Body of pancreas (tissue), 4 donors: ENCODE data around the gene TBCE. TPM values are rescaled to one million over a fixed set of nuclear protein-coding genes. Genes with fewer than 3 reads are reported as not detected.

Experiments used
- ATAC-seq: fragments of 150-250 bp; one replicate; pipeline ENCODE4 v1.9.1; 2016
- DNase-seq, 4 donors: peaks; one replicate each; pipeline ENCODE4 v3.0.0-alpha.2; 2019
- H3K27ac ChIP-seq, 4 donors: fragments of 200-600 bp; sonication (generic); 1 replicate in 3 of 4; 2 replicates in 1 of 4; pipeline versions ENCODE4 v1.5.1 to v1.6.1; 2016 to 2019; ENCODE audit warnings: mild to moderate bottlenecking in 1 of 4, mixed read lengths in 1 of 4, moderate library complexity in 1 of 4
- H3K27me3 ChIP-seq, 2 donors: fragments of 200-600 bp; sonication (generic); one replicate each; pipeline ENCODE4 v1.6.0; 2016; ENCODE audit warnings: mild to moderate bottlenecking in 1 of 2
- H3K36me3 ChIP-seq, 2 donors: fragments of 200-600 bp; sonication (generic); replicated peaks in 1 of 2; 2 replicates each; pipeline ENCODE4 v1.5.1; 2016; ENCODE audit warnings: low read depth in 2 of 2; ENCODE audit not compliant: insufficient read depth in 1 of 2
- H3K4me1 ChIP-seq: fragments of 200-600 bp; sonication (generic); one replicate; pipeline ENCODE4 v1.6.0; 2016
- H3K4me3 ChIP-seq, 2 donors: fragments of 200-600 bp; sonication (generic); 1 replicate in 1 of 2; 2 replicates in 1 of 2; pipeline ENCODE4 v1.5.1; 2016 to 2019
- H3K9me3 ChIP-seq, 3 donors: fragments of 200-600 bp; sonication (generic); 1 replicate in 2 of 3; 2 replicates in 1 of 3; pipeline ENCODE4 v1.5.1; 2016
- POLR2A ChIP-seq, 3 donors: fragments of 450-650 bp; IDR thresholded peaks; one replicate each; pipeline ENCODE4 v1.6.1; 2016; ENCODE audit warnings: antibody characterized with exemption in 3 of 3, mild to moderate bottlenecking in 2 of 3
- WGBS, 2 donors: methylation state at CpG; one replicate each; pipeline ENCODE4 v1.1.5; 2017; 5-methylcytosine and 5-hydroxymethylcytosine counted together
- intact Hi-C: fragments of 100-400 bp; cut with DNase I; formaldehyde crosslinking; loops from one replicate; pipeline ENCODE4 v1.15.1; 2023
- total RNA-seq, 2 donors: library from RNA; depleted of rRNA; stranded (reverse); fragments of >200 nt; gene quantifications; one replicate each; pipeline ENCODE4 v1.1.0, GENCODE V29; 2016
- TF ChIP-seq, protein P1 (sequence below), 7 experiments: fragments of 450-650 bp in 4 of 7; fragments of 200-600 bp in 3 of 7; sonication (generic) in 3 of 7; IDR thresholded peaks; one replicate each; pipeline ENCODE4 v1.5.1; 2016 to 2019; ENCODE audit warnings: antibody characterized with exemption in 7 of 7

TBCE gene
- total RNA-seq, 2 donors from 2014 or later, result 15.0 to 22.1 TPM

DNA sequence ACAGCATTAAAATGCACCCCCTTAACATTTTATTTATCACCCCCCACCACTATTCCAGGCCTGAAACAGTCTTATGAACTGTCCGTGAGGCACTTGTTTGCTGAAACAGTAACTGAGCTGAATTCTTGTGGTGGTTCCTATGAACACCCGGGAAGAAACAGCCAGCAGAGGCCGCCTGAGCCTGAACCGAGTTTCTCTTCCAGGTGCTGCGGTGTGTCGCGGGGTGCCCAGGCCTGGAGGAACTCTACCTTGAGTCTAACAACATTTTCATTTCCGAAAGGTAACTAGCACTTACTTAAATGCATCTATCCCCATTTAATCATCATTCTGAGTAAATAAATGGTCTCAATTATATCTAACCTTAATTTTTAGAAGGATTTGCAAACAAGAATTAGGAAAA is 66.8 kb downstream of the TBCE start:
- TF ChIP-seq, protein P1, sequence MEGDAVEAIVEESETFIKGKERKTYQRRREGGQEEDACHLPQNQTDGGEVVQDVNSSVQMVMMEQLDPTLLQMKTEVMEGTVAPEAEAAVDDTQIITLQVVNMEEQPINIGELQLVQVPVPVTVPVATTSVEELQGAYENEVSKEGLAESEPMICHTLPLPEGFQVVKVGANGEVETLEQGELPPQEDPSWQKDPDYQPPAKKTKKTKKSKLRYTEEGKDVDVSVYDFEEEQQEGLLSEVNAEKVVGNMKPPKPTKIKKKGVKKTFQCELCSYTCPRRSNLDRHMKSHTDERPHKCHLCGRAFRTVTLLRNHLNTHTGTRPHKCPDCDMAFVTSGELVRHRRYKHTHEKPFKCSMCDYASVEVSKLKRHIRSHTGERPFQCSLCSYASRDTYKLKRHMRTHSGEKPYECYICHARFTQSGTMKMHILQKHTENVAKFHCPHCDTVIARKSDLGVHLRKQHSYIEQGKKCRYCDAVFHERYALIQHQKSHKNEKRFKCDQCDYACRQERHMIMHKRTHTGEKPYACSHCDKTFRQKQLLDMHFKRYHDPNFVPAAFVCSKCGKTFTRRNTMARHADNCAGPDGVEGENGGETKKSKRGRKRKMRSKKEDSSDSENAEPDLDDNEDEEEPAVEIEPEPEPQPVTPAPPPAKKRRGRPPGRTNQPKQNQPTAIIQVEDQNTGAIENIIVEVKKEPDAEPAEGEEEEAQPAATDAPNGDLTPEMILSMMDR (IDR thresholded peaks at IDR 0.05), result no peak
- no peak for TF ChIP-seq POLR2A (IDR thresholded peaks at IDR 0.05)
- intact Hi-C loops, result no loop called here
- H3K27ac ChIP-seq, result no peak overlapping the region
- no peak for DNase-seq
- no peaks in the 10 kb centered on the region for H3K9me3 ChIP-seq
- H3K36me3 ChIP-seq, result peaks cover 0 to 16% of the 10 kb centered on the region in 2 donors
- H3K4me3 ChIP-seq, result no peak overlapping the region
- no peaks in the 10 kb centered on the region for H3K4me1 ChIP-seq
- H3K27me3 ChIP-seq, result no peaks in the 10 kb centered on the region
- WGBS, 2 donors, result 92 to 93% methylated on average over 8 of the region's 8 CpGs
- no peak for ATAC-seq

DNA sequence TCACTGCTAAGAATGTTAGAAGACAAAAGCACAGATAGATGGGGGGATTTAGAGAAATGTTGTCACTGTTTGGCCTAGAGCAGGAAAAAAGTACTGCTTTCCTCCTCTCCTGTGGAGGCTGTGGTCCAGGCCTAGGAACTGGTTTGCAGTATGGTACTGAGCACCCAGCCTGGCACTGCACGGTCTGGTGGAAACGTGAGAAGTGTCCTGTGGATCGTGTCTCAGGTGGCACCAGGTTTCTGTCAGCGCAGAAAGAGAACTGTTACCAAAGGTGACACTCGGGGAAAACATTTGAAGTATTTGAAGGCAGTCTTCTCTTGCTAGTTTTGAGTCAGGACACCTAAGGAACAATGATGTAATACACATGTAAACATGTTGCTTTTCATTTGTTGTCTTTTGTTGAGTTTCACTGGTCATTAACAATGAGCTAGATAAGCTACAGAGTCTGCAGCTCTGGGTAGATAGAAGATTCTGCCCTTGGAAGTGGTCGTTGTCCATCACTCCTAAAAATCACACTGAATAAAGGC is 74.0 kb downstream of the TBCE start:
- intact Hi-C loops, result no loop called here
- ATAC-seq, result no peak
- Histone ChIP-seq H3K4me3 (no peak overlapping the region), H3K27me3 (no peaks in the 10 kb centered on the region), H3K4me1 (no peaks in the 10 kb centered on the region), H3K36me3 (peaks cover 0 to 26% of the 10 kb centered on the region in 2 donors), H3K9me3 (no peaks in the 10 kb centered on the region), H3K27ac (no peak overlapping the region)
- DNase-seq, result no peak
- 72 to 73% methylated on average over 6 of the region's 6 CpGs for WGBS, 2 donors
- TF ChIP-seq POLR2A (IDR thresholded peaks at IDR 0.05), result no peak
- TF ChIP-seq, protein P1 (IDR thresholded peaks at IDR 0.05), result no peak

DNA sequence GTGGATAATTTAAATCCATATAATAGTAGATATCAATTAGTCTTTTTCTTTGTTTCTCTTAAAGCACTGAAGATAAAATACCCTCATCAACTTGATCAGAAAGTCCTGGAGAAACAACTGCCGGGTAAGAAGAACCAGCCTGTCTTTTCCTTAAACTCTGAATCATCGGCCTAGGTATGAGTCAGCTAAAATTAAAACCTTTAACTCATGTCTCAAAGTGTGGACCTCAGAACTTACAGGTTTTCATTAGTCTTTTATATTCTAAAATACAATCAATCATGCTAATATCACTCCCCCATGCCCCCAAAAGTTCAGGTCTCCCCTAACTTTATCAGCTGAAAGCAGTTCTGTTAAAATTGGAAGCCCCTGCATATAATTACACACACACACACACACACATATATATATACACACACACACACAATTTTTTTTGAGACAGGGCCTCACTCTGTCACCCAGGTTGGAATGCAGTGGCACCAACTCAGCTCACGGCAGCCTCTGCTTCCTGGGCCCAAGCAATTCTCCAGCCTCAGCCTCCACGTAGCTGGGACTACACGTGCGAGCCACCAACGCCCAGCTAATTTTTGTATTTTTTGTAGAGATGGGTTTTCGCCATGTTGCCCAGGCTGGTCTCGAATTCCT is 75.7 kb downstream of the TBCE start:
- no peaks in the 10 kb centered on the region for H3K27me3 ChIP-seq
- ATAC-seq, result no peak
- intact Hi-C loops, result no loop called here
- H3K4me3 ChIP-seq, result no peak overlapping the region
- DNase-seq, result no peak
- no peak overlapping the region for H3K27ac ChIP-seq
- TF ChIP-seq, protein P1 (IDR thresholded peaks at IDR 0.05), result no peak
- no peak for TF ChIP-seq POLR2A (IDR thresholded peaks at IDR 0.05)
- WGBS, 2 donors, result 88 to 92% methylated on average over 9 of the region's 9 CpGs
- H3K9me3 ChIP-seq, result no peaks in the 10 kb centered on the region
- H3K4me1 ChIP-seq, result no peaks in the 10 kb centered on the region
- H3K36me3 ChIP-seq, result peaks cover 3 to 24% of the 10 kb centered on the region in 2 donors

DNA sequence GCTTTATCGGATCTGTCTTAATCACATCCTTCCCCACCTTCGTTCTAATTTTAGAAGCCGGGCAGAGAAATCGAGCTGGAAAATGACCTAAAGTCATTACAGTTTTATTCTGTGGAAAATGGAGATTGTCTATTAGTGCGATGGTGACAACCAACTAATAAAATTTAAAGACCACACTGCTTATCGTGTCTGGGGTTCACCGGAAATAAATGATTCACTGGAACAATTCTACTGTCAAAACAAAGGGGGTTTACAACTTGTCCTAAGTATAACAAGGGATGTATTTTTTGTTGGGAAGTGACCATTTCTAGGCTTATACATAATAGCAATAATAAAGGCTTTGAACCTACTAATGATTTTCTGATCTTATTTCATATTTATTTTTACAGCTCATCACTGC is 81.4 kb downstream of the TBCE start:
- Histone ChIP-seq H3K4me3 (no peak overlapping the region), H3K36me3 (peaks cover 3 to 37% of the 10 kb centered on the region in 2 donors), H3K9me3 (no peaks in the 10 kb centered on the region), H3K27ac (no peak overlapping the region), H3K4me1 (no peaks in the 10 kb centered on the region), H3K27me3 (no peaks in the 10 kb centered on the region)
- intact Hi-C loops, result no loop called here
- no peak for ATAC-seq
- TF ChIP-seq, protein P1 (IDR thresholded peaks at IDR 0.05), result no peak
- no peak for TF ChIP-seq POLR2A (IDR thresholded peaks at IDR 0.05)
- WGBS, 2 donors, result 86 to 89% methylated on average over 7 of the region's 7 CpGs
- DNase-seq, result no peak

DNA sequence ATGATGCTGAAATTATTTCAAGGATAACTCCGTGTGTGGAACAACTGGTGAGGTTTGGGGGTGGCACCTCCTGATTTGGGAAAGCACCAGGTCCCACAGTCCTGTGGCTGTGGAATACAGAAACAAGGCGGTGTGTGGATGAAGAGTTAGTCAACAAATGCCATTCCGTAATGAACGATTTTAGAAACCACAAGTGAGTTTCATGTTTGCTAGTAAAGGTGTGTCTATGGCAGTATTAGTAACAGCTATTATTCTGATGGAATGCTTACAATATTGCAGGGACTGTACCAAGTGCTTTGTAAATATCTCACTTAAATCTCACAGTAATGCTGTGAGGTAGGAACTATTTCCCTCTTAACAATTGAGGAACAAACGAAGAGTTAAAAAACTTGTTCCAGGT is 83.2 kb downstream of the TBCE start:
- Histone ChIP-seq H3K4me3 (no peak overlapping the region), H3K9me3 (no peaks in the 10 kb centered on the region), H3K27ac (no peak overlapping the region), H3K36me3 (peaks cover 3 to 44% of the 10 kb centered on the region in 2 donors), H3K4me1 (no peaks in the 10 kb centered on the region), H3K27me3 (no peaks in the 10 kb centered on the region)
- no peak for DNase-seq
- intact Hi-C loops, result no loop called here
- no peak for ATAC-seq
- TF ChIP-seq, protein P1 (IDR thresholded peaks at IDR 0.05), result no peak
- TF ChIP-seq POLR2A (IDR thresholded peaks at IDR 0.05), result no peak
- 77 to 83% methylated on average over 5 of the region's 5 CpGs for WGBS, 2 donors
